H7 (cell line): Measurements from ENCODE around the gene ALB. TPM values are rescaled to one million over a fixed set of nuclear protein-coding genes. Genes with fewer than 3 reads are reported as not detected.

Source experiments
- DNase-seq: peaks from one replicate; pipeline ENCODE4 v3.0.0; 2012
- H3K27me3 ChIP-seq: 2 replicates; pipeline ENCODE4 v1.6.0; 2011; ENCODE audit warnings: mild to moderate bottlenecking, low read length; ENCODE audit not compliant: control insufficient read depth, insufficient read depth
- H3K36me3 ChIP-seq: replicated peaks from 2 replicates; pipeline ENCODE4 v1.5.1; 2011; ENCODE audit warnings: low read length; ENCODE audit not compliant: control insufficient read depth, insufficient read depth
- H3K4me3 ChIP-seq: 2 replicates; pipeline ENCODE4 v1.5.1; 2011; ENCODE audit warnings: low read depth, mild to moderate bottlenecking, control low read depth, low read length, moderate library complexity; ENCODE audit not compliant: insufficient read depth
- total RNA-seq: library from RNA; depleted of rRNA; stranded (reverse); fragments of >200 nt; shearing (Covaris generic); gene quantifications from 2 replicates; pipeline ENCODE4 v1.2.3, GENCODE V29; 2014

ALB gene
- total RNA-seq, 1 experiment from 2014 or later = 0.03 TPM

DNA sequence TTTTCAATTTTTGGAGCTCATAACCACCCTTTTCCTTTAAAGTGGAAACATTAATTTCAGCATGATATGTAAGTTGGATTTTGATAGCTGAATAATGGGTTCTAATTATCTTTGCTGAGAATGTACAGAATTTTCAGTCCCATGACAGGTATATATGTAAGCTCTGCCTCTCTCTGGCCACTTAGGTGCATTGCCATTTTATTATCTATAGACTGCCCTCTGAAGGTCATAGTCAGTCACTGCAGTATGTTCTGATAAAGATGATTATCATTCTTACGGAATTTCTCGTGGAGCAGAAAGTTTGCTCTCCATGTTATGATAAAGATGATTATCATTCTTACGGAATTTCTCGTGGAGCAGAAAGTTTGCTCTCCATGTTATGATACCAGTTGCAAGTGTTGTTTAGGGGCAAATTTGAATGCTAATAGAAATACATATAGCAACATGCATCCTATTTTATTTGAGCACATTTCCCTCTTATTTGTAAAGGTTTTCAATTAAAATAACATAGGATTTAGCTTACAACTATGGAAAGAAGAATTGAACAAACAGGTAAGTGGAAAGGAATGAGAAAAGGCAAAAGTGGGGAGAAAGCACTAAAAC lies 42.4 kb downstream of the ALB start:
- no peaks in the 10 kb centered on the region for H3K27me3 ChIP-seq
- H3K36me3 ChIP-seq = no peaks in the 10 kb centered on the region
- DNase-seq = peak; percentile 21
- no peak overlapping the region for H3K4me3 ChIP-seq

- H3K27me3 ChIP-seq = no peaks in the 10 kb centered on the region; the same call in 1 of the 2 replicates
- H3K36me3 ChIP-seq = no peaks in the 10 kb centered on the region
- H3K4me3 ChIP-seq = no peak overlapping the region
- no peak for DNase-seq
These were observed 43.6 kb downstream of the ALB start for GRCh38 chr4:73447671-73448070.

GRCh38 chr4:73448448-73449203 lies 44.5 kb downstream of the ALB start:
- Histone ChIP-seq H3K27me3 (no peaks in the 10 kb centered on the region; the same call in 1 of the 2 replicates), H3K36me3 (no peaks in the 10 kb centered on the region), H3K4me3 (no peak overlapping the region)
- DNase-seq = no peak

GRCh38 chr4:73450398-73451004 lies 46.4 kb downstream of the ALB start:
- H3K36me3 ChIP-seq = no peaks in the 10 kb centered on the region
- H3K4me3 ChIP-seq = no peak overlapping the region
- DNase-seq = no peak
- no peaks in the 10 kb centered on the region; the same call in 1 of the 2 replicates for H3K27me3 ChIP-seq

GRCh38 chr4:73451404-73451803 lies 47.3 kb downstream of the ALB start:
- peak; percentile 25 for DNase-seq
- H3K36me3 ChIP-seq = no peaks in the 10 kb centered on the region
- H3K27me3 ChIP-seq = no peaks in the 10 kb centered on the region; the same call in 1 of the 2 replicates
- no peak overlapping the region for H3K4me3 ChIP-seq

GRCh38 chr4:73451981-73452747 lies 48.1 kb downstream of the ALB start:
- Histone ChIP-seq H3K4me3 (no peak overlapping the region), H3K27me3 (no peaks in the 10 kb centered on the region; the same call in 1 of the 2 replicates), H3K36me3 (no peaks in the 10 kb centered on the region)
- DNase-seq = peak; percentile 3

GRCh38 chr4:73452953-73453700 lies 49.0 kb downstream of the ALB start:
- Histone ChIP-seq H3K4me3 (no peak overlapping the region), H3K36me3 (no peaks in the 10 kb centered on the region), H3K27me3 (no peaks in the 10 kb centered on the region; the same call in 1 of the 2 replicates)
- peak; percentile 19 for DNase-seq

GRCh38 chr4:73453701-73454005 lies 49.6 kb downstream of the ALB start:
- Histone ChIP-seq H3K36me3 (no peaks in the 10 kb centered on the region), H3K27me3 (no peaks in the 10 kb centered on the region; the same call in 1 of the 2 replicates), H3K4me3 (no peak overlapping the region)
- no peak for DNase-seq

DNA sequence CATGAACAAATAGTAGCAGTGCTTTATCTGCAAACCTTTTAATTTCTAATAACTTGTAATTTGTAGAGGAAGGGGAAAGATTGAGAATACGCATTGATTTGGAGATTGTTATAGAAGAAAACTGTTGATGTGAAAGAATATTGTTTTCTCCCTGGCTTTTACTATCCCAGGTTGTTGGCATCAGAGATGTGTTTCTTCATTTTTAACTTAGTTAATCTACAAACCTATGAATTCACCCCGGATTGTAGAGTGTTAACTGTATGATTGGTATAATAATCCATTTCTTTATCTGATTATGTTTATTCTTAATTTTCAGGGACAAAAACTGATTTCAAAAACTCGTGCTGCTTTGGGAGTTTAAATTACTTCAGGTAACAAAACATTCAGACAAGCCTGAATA lies 50.8 kb downstream of the ALB start:
- H3K36me3 ChIP-seq = no peaks in the 10 kb centered on the region
- H3K27me3 ChIP-seq = no peaks in the 10 kb centered on the region; the same call in 1 of the 2 replicates
- no peak for DNase-seq
- H3K4me3 ChIP-seq = no peak overlapping the region

DNA sequence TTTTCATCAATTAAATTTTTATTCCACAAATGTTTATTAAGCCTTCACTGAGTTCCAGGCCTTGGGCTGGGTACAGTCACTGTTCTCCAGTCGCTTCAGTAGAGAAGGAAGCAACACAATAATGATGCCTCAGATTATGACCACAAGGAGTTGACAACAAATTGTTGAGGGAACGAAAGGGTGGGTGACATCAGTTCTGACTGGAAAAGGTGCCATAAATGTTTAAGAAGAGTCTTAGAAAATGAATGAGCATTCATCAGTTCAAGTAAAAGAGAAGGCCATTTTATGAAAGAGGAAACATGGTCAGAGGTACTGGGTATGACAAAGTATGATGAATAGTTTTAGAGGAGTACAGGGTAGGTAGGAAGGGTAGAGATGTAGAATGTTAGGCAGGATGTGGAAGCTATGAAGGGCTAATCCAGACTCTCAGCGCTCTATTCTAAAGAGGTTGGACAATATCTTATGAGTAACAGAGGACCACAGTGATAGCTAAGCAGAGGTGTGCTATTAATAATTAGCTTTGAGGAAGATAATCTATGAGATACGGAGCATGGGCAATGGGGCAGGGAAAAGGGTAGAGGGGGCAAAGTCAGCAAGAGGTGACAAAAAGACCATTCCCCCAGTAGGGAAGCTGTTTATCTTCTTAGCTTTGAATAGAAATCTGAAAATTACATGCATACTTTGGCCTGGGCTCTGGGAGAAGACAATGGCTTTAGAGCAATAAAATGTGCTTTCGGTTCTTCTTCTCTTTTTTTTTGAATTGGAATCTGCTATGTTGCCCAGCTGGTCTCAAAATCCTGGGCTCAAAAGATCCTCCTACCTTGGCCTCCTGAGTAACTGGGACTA lies 52.3 kb downstream of the ALB start:
- Histone ChIP-seq H3K27me3 (no peaks in the 10 kb centered on the region; the same call in 1 of the 2 replicates), H3K36me3 (no peaks in the 10 kb centered on the region), H3K4me3 (no peak overlapping the region)
- no peak for DNase-seq

- no peak overlapping the region for H3K4me3 ChIP-seq
- H3K27me3 ChIP-seq = no peaks in the 10 kb centered on the region
- DNase-seq = no peak
- no peaks in the 10 kb centered on the region for H3K36me3 ChIP-seq
These were observed 54.3 kb downstream of the ALB start for GRCh38 chr4:73458184-73459047.

GRCh38 chr4:73459048-73459421 lies 54.9 kb downstream of the ALB start:
- H3K27me3 ChIP-seq = no peaks in the 10 kb centered on the region
- no peak overlapping the region for H3K4me3 ChIP-seq
- H3K36me3 ChIP-seq = no peaks in the 10 kb centered on the region
- DNase-seq = no peak
